H1 (cell line): ENCODE measurements around the gene RNU6-1. TPM values are rescaled to one million over a fixed set of nuclear protein-coding genes. Genes with fewer than 3 reads are reported as not detected.

Experiments
- ASH2L ChIP-seq: fragments of 200-600, 300-600 bp; sonication (generic); IDR thresholded peaks from one replicate; pipeline ENCODE4 v1.7.1; 2017; ENCODE audit warnings: low read length
- ATF2 ChIP-seq: IDR thresholded peaks from 2 replicates; pipeline ENCODE4 v1.6.1; 2012; ENCODE audit warnings: low read length, inconsistent platforms
- BACH1 ChIP-seq: IDR thresholded peaks from 2 replicates; pipeline ENCODE4 v1.6.1; 2012; ENCODE audit warnings: low read length, improper control_type of control experiment
- CBX8 ChIP-seq: fragments of 300-800, 300-1000 bp; sonication (generic); IDR thresholded peaks from 2 replicates; pipeline ENCODE4 v1.7.1; 2016; ENCODE audit warnings: low read depth, low read length, borderline replicate concordance
- CEBPB ChIP-seq: IDR thresholded peaks from 2 replicates; pipeline ENCODE4 v1.6.1; 2012; ENCODE audit warnings: low read depth, low read length
- EGR1 ChIP-seq: IDR thresholded peaks from 2 replicates; pipeline ENCODE4 v1.6.1; 2011; ENCODE audit warnings: low read depth, low read length, borderline replicate concordance
- FOSL1 ChIP-seq: IDR thresholded peaks from 2 replicates; pipeline ENCODE4 v1.6.1; 2011; ENCODE audit warnings: mild to moderate bottlenecking, low read depth, low read length, moderate library complexity; ENCODE audit not compliant: insufficient read depth
- KDM4A ChIP-seq: IDR thresholded peaks from one replicate; pipeline ENCODE4 v1.7.1; 2012; ENCODE audit warnings: low read depth, mild to moderate bottlenecking, moderate library complexity, low read length, inconsistent platforms; ENCODE audit not compliant: severe bottlenecking
- NANOG ChIP-seq: IDR thresholded peaks from 2 replicates; pipeline ENCODE4 v1.6.1; 2011; ENCODE audit warnings: low read length, low read depth, mild to moderate bottlenecking, inconsistent platforms; ENCODE audit not compliant: insufficient read depth, poor library complexity, severe bottlenecking
- NRF1 ChIP-seq: IDR thresholded peaks from 2 replicates; pipeline ENCODE4 v1.6.1; 2011; ENCODE audit warnings: mild to moderate bottlenecking, low read depth, low read length, improper control_type of control experiment
- PHF8 ChIP-seq: fragments of 200-600 bp; sonication (generic); conservative IDR thresholded peaks from 2 replicates; pipeline ENCODE4 v1.7.1; 2012; ENCODE audit warnings: low read depth, mild to moderate bottlenecking, inconsistent platforms, low read length, moderate library complexity
- POLR2A ChIP-seq, 2 experiments: IDR thresholded peaks; 1 replicate in 1 of 2; 2 replicates in 1 of 2; pipeline ENCODE4 v1.6.1; 2011; ENCODE audit warnings: low read depth in 2 of 2, low read length in 2 of 2, mild to moderate bottlenecking in 2 of 2; ENCODE audit errors: control extremely low read depth in 1 of 2
- RFX5 ChIP-seq: IDR thresholded peaks from 2 replicates; pipeline ENCODE4 v1.6.1; 2011; ENCODE audit warnings: low read depth, low read length, improper control_type of control experiment, borderline replicate concordance
- RNF2 ChIP-seq: fragments of 200-900, 300-1000 bp; sonication (generic); IDR thresholded peaks from 2 replicates; pipeline ENCODE4 v1.7.1; 2016; ENCODE audit warnings: borderline replicate concordance, low read depth, mild to moderate bottlenecking, antibody characterized with exemption, low read length; ENCODE audit not compliant: poor library complexity, severe bottlenecking; ENCODE audit errors: missing control alignments
- RXRA ChIP-seq: IDR thresholded peaks from 2 replicates; pipeline ENCODE4 v1.6.1; 2011; ENCODE audit warnings: low read depth, mild to moderate bottlenecking, low read length, moderate library complexity; ENCODE audit not compliant: insufficient read depth
- SIN3A ChIP-seq, 2 experiments: IDR thresholded peaks in 1 of 2; conservative IDR thresholded peaks in 1 of 2; 2 replicates each; pipeline ENCODE4 v1.6.1; 2011 to 2012; ENCODE audit warnings: low read length in 2 of 2, improper control_type of control experiment in 1 of 2, low read depth in 1 of 2, mild to moderate bottlenecking in 1 of 2
- SUZ12 ChIP-seq: fragments of 200-600 bp; sonication (generic); IDR thresholded peaks from 2 replicates; pipeline ENCODE4 v1.6.1; 2012; ENCODE audit warnings: mild to moderate bottlenecking, inconsistent platforms, low read length, moderate library complexity, mixed read lengths
- TAF1 ChIP-seq: IDR thresholded peaks from 2 replicates; pipeline ENCODE4 v1.6.1; 2011; ENCODE audit warnings: mild to moderate bottlenecking, low read depth, low read length
- TBP ChIP-seq: IDR thresholded peaks from 2 replicates; pipeline ENCODE4 v1.6.1; 2011; ENCODE audit warnings: low read depth, low read length, improper control_type of control experiment
- polyA plus RNA-seq, 7 experiments: library from polyadenylated mRNA; depleted of rRNA in 3 of 7; stranded (reverse) in 5 of 7; unstranded in 2 of 7; fragments of >200 nt in 5 of 7; fragments of 200-250 nt in 2 of 7; gene quantifications; 1 replicate in 5 of 7; 2 replicates in 1 of 7; 4 replicates in 1 of 7; pipeline versions ENCODE4 v1.2.1 to v1.2.3, GENCODE V29; 2011 to 2013; ENCODE audit warnings: missing spikeins in 2 of 7, mixed read lengths in 2 of 7
- total RNA-seq: library from RNA; stranded (reverse); fragmentation: NEBNext Ultra II Directional; extraction: Animal tissue kit (Norgen Biotek cat#: 25700); gene quantifications from 2 replicates; pipeline ENCODE4 v1.2.1, GENCODE V29; 2021
- TF ChIP-seq, protein P1 (sequence below): IDR thresholded peaks from 2 replicates; pipeline ENCODE4 v1.6.1; 2011; ENCODE audit warnings: low read depth, mild to moderate bottlenecking, low read length; ENCODE audit not compliant: insufficient read depth

The RNU6-1 gene
- total and polyA plus RNA-seq, 2 of the 8 experiments (the other 6 are each of a cell fraction or from before 2014, with no cell fraction given): not detected

GRCh38 chr15:67839929-67840748 is at the start of gene RNU6-1 (continued):
- TF ChIP-seq ATF2 (no peak), SIN3A (conservative IDR thresholded peaks at IDR 0.05 in 1 of 2, IDR thresholded peaks at IDR 0.05 in 1 of 2; ENCODE audit: low read depth in 1 of 2, low read length in 2 of 2) (no peak; a peak in 1 of 4 replicates), TAF1 (peak; percentile 45; the same call in 1 of the 2 replicates), NANOG (no peak), POLR2A (IDR thresholded peaks at IDR 0.05; ENCODE audit: control extremely low read depth in 1 of 2, low read depth in 2 of 2, low read length in 2 of 2) (peak in 1 of 2 experiments; percentile 59; a peak in 2 of 3 replicates), NRF1 (no peak; the same call in 1 of the 2 replicates), RXRA (no peak), KDM4A (peak; percentile 95), EGR1 (no peak), PHF8 (peak; percentile 84), TBP (peak; percentile 99), RNF2 (no peak), RFX5 (no peak), FOSL1 (no peak), CEBPB (no peak), CBX8 (no peak), BACH1 (peak; percentile 75), SUZ12 (no peak), ASH2L (peak; percentile 100)
- TF ChIP-seq, protein P1, sequence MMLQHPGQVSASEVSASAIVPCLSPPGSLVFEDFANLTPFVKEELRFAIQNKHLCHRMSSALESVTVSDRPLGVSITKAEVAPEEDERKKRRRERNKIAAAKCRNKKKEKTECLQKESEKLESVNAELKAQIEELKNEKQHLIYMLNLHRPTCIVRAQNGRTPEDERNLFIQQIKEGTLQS: peak; percentile 84
